Spleen (tissue), 7 donors: ENCODE measurements around the gene WWP2.

Experiments
- CTCF ChIP-seq, 11 experiments: fragments of 200-600 bp in 7 of 11; fragments of 450-650 bp in 4 of 11; sonication (generic) in 4 of 11; IDR thresholded peaks in 8 of 11; conservative IDR thresholded peaks in 3 of 11; 1 replicate in 7 of 11; 2 replicates in 4 of 11; pipeline versions ENCODE4 v1.4.0 to v1.8.0; 2016 to 2021; ENCODE audit warnings: antibody characterized with exemption in 11 of 11, inconsistent platforms in 4 of 11, mild to moderate bottlenecking in 1 of 11
- POLR2A ChIP-seq, 3 donors: fragments of 450-650 bp; IDR thresholded peaks; one replicate each; pipeline ENCODE4 v1.5.1; 2017; ENCODE audit warnings: antibody characterized with exemption in 3 of 3, mild to moderate bottlenecking in 1 of 3
- POLR2AphosphoS5 ChIP-seq, 3 donors: sonication (generic); formaldehyde crosslinking; IDR thresholded peaks; one replicate each; pipeline ENCODE4 v1.5.1; 2017; ENCODE audit warnings: antibody characterized with exemption in 3 of 3
- donor health status: DM: no; HTN: no; CAD: no; lungs with moderate emphysema.
- donor health status: DM: no; HTN: no; CAD: no.
- donor health status: DM: no; HTN: no; CAD: no.

GRCh38 chr16:69830146-69830533 is 68.0 kb downstream of the WWP2 start:
- no peak for TF ChIP-seq CTCF (IDR thresholded peaks at IDR 0.05 in 8 of 11, conservative IDR thresholded peaks at IDR 0.05 in 3 of 11)
- no peak for TF ChIP-seq POLR2A (IDR thresholded peaks at IDR 0.05)
- no peak for TF ChIP-seq POLR2AphosphoS5 (IDR thresholded peaks at IDR 0.05)
